Cerebellar nuclear complex (tissue), 1 donor: Measurements from ENCODE around the gene DPF1.
"Not testable (repeated sequence)": the region's sequence is repeated elsewhere in the genome, so short reads cannot be mapped to it uniquely, and the experiment has no call there.

ENCODE experiments used
- DNase-seq, 2 experiments: peaks; one replicate each; lab custom pipeline; 2025; lab: John Stamatoyannopoulos, UW

The DPF1 gene

GRCh38 chr19:38250821-38251563 is 27.0 kb upstream of the DPF1 start:
- no peak for DNase-seq

- no peak for DNase-seq
Observed at GRCh38 chr19:38250428-38250820, 26.4 kb upstream of the DPF1 start.

- DNase-seq: no peak
Observed at GRCh38 chr19:38248421-38248820, 24.4 kb upstream of the DPF1 start.

GRCh38 chr19:38247734-38248268 is 23.8 kb upstream of the DPF1 start:
- DNase-seq: no peak

- DNase-seq: no peak
Observed at GRCh38 chr19:38247126-38247525, 23.1 kb upstream of the DPF1 start.

GRCh38 chr19:38245826-38246498 is 21.9 kb upstream of the DPF1 start:
- DNase-seq: no peak

GRCh38 chr19:38243279-38243673 is 19.3 kb upstream of the DPF1 start:
- DNase-seq: no peak

GRCh38 chr19:38239816-38240215 is 15.8 kb upstream of the DPF1 start:
- DNase-seq: no peak

- no peak for DNase-seq
Observed at GRCh38 chr19:38234615-38235014, 10.6 kb upstream of the DPF1 start.

GRCh38 chr19:38233740-38234251 is 9.8 kb upstream of the DPF1 start:
- no peak for DNase-seq

GRCh38 chr19:38231918-38232317 is 7.9 kb upstream of the DPF1 start:
- DNase-seq: no peak

GRCh38 chr19:38230506-38231133 is 6.6 kb upstream of the DPF1 start:
- DNase-seq: not testable (repeated sequence)

- peak in 1 of 2 experiments; percentile 88 for DNase-seq
Observed at GRCh38 chr19:38229585-38230073, 5.6 kb upstream of the DPF1 start.

GRCh38 chr19:38228491-38229439 is 4.7 kb upstream of the DPF1 start:
- no peak for DNase-seq

GRCh38 chr19:38228005-38228377 is 4.0 kb upstream of the DPF1 start:
- no peak for DNase-seq

- DNase-seq: no peak
Observed at GRCh38 chr19:38227287-38228004, 3.4 kb upstream of the DPF1 start.

GRCh38 chr19:38224863-38225218 is 819 bp upstream of the DPF1 start:
- not testable (repeated sequence) for DNase-seq

- DNase-seq: no peak
Observed at GRCh38 chr19:38223617-38224013, 407 bp downstream of the DPF1 start.

GRCh38 chr19:38223119-38223523 is 901 bp downstream of the DPF1 start:
- DNase-seq: no peak

- DNase-seq: no peak
Observed at GRCh38 chr19:38221919-38222830, 1.8 kb downstream of the DPF1 start.
